Activated naive CD4-positive, alpha-beta T cell (primary cell): ENCODE results near the gene USP9X.
"Not testable (repeated sequence)": the region's sequence is repeated elsewhere in the genome, so short reads cannot be mapped to it uniquely, and the experiment has no call there.

Experiments used
- DNase-seq, 4 experiments: peaks; one replicate each; lab custom pipeline; 2025; lab: John Stamatoyannopoulos, UW

USP9X gene

DNA sequence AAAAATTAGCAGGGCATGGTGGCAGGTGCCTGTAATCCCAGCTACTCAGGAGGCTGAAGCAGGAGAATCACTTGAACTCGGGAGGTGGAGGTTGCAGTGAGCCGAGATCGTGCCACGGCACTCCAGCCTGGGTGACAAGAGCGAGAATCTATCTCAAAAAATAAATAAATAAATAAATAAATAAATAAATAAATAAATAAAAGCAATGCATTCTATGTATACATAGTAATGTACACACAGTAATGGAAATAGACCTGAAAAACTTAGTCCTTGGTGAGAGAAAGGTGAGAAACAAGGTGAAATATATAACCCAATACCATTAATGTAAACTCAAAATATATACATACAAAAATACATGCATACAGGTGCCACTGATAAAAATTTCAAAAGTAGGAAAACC is 197.1 kb downstream of the USP9X start:
- DNase-seq = not testable (repeated sequence)

DNA sequence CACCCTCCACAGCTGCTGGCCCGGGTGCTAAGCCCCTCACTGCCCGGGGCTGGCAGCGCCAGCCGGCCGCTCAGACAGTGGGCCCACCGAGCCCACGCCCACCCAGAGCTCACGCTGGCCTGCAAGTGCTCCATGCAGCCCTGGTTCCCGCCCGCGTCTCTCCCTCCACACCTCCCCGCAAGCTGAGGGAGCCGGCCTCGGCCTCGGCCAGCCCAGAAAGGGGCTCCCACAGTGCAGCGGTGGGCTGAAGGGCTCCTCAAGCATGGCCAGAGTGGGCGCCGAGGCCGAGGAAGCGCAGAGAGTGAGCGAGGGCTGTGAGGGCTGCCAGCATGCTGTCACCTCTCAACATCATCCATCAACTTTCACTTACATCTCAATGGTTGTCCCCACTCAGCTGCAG is 200.7 kb downstream of the USP9X start:
- DNase-seq = not testable (repeated sequence)
